ENCODE results near the gene TMEM178B.

TMEM178B gene

GRCh38 chr7:141475679-141476078 lies 401.8 kb downstream of the TMEM178B start:
- in situ Hi-C loops (cut with HindIII; ENCODE audit: low sequenced_read_pairs) = no loop called here
- H3K4me3 ChIP-seq (ENCODE audit: low read depth, low read length) = no peak overlapping the region
- no peak for TF ChIP-seq CTCF (IDR thresholded peaks at IDR 0.05; ENCODE audit: low read depth, low read length, missing control alignments)
- DNase-seq (ENCODE audit: low read depth) = no peak

GRCh38 chr7:141477865-141478264 lies 404.0 kb downstream of the TMEM178B start:
- no peak overlapping the region for H3K4me3 ChIP-seq (ENCODE audit: low read depth, low read length)
- DNase-seq (ENCODE audit: low read depth) = no peak
- no peak for TF ChIP-seq CTCF (IDR thresholded peaks at IDR 0.05; ENCODE audit: low read depth, low read length, missing control alignments)
- in situ Hi-C loops (cut with HindIII; ENCODE audit: low sequenced_read_pairs) = no loop called here

- no peak for TF ChIP-seq CTCF (IDR thresholded peaks at IDR 0.05; ENCODE audit: low read depth, low read length, missing control alignments)
- in situ Hi-C loops (cut with HindIII; ENCODE audit: low sequenced_read_pairs) = no loop called here
- H3K4me3 ChIP-seq (ENCODE audit: low read depth, low read length) = no peak overlapping the region
- no peak for DNase-seq (ENCODE audit: low read depth)
Observed at GRCh38 chr7:141478845-141479244, 405.0 kb downstream of the TMEM178B start.

GRCh38 chr7:141480953-141481352 lies 407.1 kb downstream of the TMEM178B start:
- no peak for TF ChIP-seq CTCF (IDR thresholded peaks at IDR 0.05; ENCODE audit: low read depth, low read length, missing control alignments)

GRCh38 chr7:141481971-141482370 lies 408.1 kb downstream of the TMEM178B start:
- H3K4me3 ChIP-seq (ENCODE audit: low read depth, low read length) = no peak overlapping the region
- TF ChIP-seq CTCF (IDR thresholded peaks at IDR 0.05; ENCODE audit: low read depth, low read length, missing control alignments) = no peak
- in situ Hi-C loops (cut with HindIII; ENCODE audit: low sequenced_read_pairs) = no loop called here
- no peak for DNase-seq (ENCODE audit: low read depth)

More at GRCh38 chr7:141480953-141481352, 407.1 kb downstream of the TMEM178B start:
- no peak for DNase-seq (ENCODE audit: low read depth)
- no peak overlapping the region for H3K4me3 ChIP-seq (ENCODE audit: low read depth, low read length)
- in situ Hi-C loops (cut with HindIII; ENCODE audit: low sequenced_read_pairs) = no loop called here

GRCh38 chr7:141483044-141483443 lies 409.2 kb downstream of the TMEM178B start:
- no peak overlapping the region for H3K4me3 ChIP-seq (ENCODE audit: low read depth, low read length)
- no peak for TF ChIP-seq CTCF (IDR thresholded peaks at IDR 0.05; ENCODE audit: low read depth, low read length, missing control alignments)
- no peak for DNase-seq (ENCODE audit: low read depth)
- in situ Hi-C loops (cut with HindIII; ENCODE audit: low sequenced_read_pairs) = no loop called here

GRCh38 chr7:141484907-141485306 lies 411.0 kb downstream of the TMEM178B start:
- in situ Hi-C loops (cut with HindIII; ENCODE audit: low sequenced_read_pairs) = no loop called here
- TF ChIP-seq CTCF (IDR thresholded peaks at IDR 0.05; ENCODE audit: low read depth, low read length, missing control alignments) = no peak
- no peak for DNase-seq (ENCODE audit: low read depth)
- H3K4me3 ChIP-seq (ENCODE audit: low read depth, low read length) = no peak overlapping the region
